Measurements from ENCODE around the gene COG3. TPM values are rescaled to one million over a fixed set of nuclear protein-coding genes. Genes with fewer than 3 reads are reported as not detected.

Gene COG3
- total RNA-seq, 1 experiment from 2014 or later, result 37.8 TPM

DNA sequence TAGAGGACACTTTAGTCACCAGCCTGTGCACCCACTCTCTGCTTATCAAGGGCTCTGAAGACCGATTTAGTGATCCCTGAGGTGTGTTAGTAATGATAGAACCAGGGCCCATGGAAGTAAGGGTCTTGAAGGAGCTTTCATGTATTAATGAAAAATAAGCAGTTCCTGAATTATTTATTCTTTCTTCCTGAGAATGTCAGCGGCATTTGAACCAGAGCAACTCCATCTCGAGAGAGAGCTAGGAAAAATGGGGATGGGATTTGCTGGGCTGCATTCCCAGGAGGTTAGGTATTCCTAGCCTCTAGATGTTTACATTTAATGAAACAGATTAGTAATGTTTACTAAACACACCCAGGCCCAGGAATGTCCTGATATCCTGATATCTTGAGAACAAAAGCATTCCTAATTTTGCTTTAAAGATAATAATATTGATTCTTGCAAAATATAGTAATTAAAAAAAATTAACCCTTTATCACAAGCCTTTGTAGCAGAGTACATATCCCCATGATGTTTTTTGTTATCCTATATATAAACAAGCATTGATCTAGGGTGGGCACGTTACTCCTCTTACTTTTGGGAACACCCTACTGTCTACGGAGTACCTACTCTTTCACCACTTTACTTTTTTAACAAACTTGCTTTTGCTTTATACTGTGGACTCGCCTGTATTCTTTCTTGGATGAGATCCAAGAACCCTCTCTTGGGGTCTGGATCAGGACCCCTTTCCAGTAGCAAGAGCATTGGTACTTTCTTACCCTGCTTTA, 63.1 kb downstream of the COG3 start:
- no peak for DNase-seq (ENCODE audit: low read depth, low spot score)
- in situ Hi-C loops (cut with HindIII; ENCODE audit: low pct_unique_long_range_greater_than_20kb, low sequenced_read_pairs), result no loop called here

DNA sequence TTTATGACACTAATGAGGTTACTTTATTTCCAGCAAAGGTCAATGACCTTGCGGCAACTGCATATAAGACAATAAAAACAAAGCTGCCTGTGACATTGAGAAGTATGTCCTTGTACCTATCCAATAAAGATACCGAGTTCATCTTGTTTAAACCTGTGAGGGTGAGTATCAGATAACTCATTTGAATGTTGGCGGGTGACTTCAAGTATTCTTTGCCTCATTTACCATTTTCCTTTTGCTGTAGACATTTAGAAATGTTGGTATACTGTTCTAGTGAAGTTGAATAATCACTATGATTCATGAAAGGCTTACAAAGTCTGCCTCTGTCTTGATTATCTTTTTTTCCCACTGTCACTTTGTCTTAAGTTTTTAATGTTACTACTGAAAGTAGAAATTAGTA, 65.0 kb downstream of the COG3 start:
- DNase-seq (ENCODE audit: low read depth, low spot score), result no peak
- in situ Hi-C loops (cut with HindIII; ENCODE audit: low pct_unique_long_range_greater_than_20kb, low sequenced_read_pairs), result no loop called here

DNA sequence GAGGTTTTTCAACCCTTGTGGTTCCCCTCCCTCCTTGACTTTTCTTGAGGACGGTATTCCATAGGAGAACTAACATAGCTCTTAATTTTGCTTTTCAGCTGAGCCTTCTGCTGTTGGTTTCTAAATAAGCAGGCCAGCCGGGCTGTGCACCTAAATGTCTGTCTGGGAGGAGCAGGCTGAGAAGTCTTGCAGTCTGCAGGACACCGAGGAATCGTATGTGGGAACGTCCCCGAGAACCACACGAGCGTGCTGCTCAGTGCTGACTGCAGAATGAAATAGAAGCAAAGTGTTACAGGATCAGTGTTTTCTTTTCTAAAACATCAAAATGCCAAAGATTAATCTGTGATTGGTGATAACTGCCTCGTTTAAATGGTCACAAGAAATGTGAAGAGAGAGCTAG, 69.9 kb downstream of the COG3 start:
- DNase-seq (ENCODE audit: low read depth, low spot score), result no peak
- in situ Hi-C loops (cut with HindIII; ENCODE audit: low pct_unique_long_range_greater_than_20kb, low sequenced_read_pairs), result no loop called here

DNA sequence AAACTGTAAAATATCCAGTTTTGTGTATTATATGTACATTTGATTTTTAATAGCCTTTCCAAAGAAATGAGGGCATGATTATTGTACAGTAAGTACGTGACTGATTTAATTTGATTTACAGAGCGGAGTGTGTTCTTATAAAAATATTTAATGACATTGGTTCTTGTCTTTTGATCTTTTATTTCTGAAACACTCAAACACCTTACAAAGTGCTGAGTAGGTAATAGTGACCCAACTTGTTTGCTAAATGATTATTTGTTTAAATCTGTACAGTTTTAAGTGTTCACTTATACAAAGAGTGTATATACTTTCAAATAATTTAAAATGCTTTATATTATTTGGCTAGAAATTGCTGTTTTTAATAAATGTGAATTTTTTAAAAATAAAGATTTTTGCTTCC, 71.5 kb downstream of the COG3 start:
- in situ Hi-C loops (cut with HindIII; ENCODE audit: low pct_unique_long_range_greater_than_20kb, low sequenced_read_pairs), result no loop called here

DNA sequence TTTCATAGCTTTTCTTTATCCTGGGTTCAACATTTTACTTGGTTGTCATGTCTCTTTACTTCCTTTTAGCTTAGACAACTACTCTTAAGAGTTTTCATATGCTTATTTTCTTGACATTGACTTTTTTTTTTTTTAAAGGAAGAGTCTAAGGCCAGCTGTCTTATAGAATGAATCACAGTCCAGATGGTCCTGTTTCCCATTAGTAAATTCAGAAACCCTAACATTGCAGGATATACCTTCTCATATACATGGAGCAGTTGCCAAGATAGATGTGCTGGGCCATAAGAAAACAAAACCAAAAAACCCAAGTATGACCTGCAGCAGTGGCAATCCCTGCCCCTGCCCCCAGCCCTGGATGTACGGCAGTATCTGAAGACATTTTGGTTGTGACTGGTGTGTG, 72.8 kb downstream of the COG3 start:
- in situ Hi-C loops (cut with HindIII; ENCODE audit: low pct_unique_long_range_greater_than_20kb, low sequenced_read_pairs), result no loop called here
- no peak for DNase-seq (ENCODE audit: low read depth, low spot score)

More for the DNA sequence above, 71.5 kb downstream of the COG3 start:
- no peak for DNase-seq (ENCODE audit: low read depth, low spot score)

DNA sequence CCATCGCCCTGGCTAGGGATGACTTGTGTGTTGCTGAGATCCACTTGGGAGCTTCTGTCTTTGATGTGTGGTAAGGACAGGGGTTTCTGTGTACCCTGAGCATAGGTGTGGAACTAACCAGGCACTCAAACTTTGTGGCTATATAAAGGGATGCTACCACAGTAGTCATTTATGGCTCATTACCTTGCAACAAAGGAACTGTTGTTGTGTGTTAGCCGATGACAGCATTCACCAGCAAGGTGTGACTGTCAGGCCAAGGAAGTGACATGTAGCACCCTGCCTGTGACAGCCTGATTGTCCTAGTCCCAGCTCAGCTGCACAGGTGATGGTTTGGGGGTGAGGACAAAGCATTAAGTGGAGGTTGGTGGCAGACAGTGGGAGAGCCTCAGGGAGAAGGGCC, 73.6 kb downstream of the COG3 start:
- in situ Hi-C loops (cut with HindIII; ENCODE audit: low pct_unique_long_range_greater_than_20kb, low sequenced_read_pairs), result no loop called here
- DNase-seq (ENCODE audit: low read depth, low spot score), result no peak

DNA sequence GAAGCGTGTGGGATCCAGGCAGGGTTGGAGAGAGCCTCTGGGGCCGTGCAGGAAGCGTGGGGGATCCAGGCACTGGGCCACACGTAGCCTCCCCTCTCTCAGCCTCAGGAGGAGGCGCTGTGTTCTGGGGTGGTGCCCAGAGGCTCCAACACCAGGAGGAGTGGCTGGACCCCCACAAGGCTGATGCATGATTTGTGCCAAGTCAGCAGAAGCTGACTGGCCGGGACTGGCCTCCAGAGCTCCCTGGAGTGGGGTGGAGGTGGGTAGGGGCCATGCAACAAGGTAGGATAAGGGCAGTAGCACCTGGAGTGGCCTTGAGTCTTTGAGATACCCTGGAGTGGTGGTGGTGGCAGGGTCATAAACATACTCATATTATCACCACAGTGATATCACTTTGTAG, 75.5 kb downstream of the COG3 start:
- DNase-seq (ENCODE audit: low read depth, low spot score), result no peak
- in situ Hi-C loops (cut with HindIII; ENCODE audit: low pct_unique_long_range_greater_than_20kb, low sequenced_read_pairs), result no loop called here

DNA sequence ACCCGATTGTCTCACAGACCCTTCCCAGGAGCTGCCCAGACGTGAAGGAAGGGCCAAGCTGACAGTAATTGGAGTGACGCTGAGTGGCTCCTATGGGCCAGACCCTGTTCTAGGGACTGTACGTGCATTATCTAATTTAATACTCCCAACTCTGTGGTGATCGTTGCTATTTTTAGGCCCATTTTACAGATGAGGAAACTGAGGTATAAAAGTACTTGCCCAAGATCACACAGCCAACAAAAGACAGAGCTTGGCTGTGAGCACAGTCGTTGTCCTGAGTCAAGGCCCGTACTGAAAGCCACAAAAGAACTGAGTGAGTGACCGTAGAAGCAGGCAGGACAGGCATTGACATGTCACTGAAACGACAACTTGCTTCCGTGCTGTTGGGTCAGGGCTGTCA, 76.1 kb downstream of the COG3 start:
- DNase-seq (ENCODE audit: low read depth, low spot score), result no peak
- in situ Hi-C loops (cut with HindIII; ENCODE audit: low pct_unique_long_range_greater_than_20kb, low sequenced_read_pairs), result no loop called here

DNA sequence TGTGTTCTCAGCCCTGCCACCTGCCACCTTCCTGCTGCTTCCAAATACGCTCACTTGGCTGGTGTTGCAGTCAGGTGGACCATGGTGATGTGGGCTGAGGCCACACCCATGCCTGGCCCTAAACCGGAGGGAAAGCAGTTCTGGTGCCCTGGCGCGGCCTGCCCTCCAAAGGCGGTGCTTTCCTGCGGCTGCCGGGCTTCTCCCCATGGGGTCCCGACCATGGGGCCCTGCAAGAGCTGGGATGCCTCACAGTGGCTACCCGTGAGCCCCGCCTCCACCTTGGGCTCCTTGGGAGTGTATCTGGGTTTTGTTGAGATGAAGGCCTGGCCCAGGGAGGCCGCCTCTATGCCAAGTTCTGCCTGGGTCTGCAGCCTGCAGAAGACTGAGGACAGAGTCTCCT, 77.1 kb downstream of the COG3 start:
- in situ Hi-C loops (cut with HindIII; ENCODE audit: low pct_unique_long_range_greater_than_20kb, low sequenced_read_pairs), result no loop called here
- DNase-seq (ENCODE audit: low read depth, low spot score), result no peak

DNA sequence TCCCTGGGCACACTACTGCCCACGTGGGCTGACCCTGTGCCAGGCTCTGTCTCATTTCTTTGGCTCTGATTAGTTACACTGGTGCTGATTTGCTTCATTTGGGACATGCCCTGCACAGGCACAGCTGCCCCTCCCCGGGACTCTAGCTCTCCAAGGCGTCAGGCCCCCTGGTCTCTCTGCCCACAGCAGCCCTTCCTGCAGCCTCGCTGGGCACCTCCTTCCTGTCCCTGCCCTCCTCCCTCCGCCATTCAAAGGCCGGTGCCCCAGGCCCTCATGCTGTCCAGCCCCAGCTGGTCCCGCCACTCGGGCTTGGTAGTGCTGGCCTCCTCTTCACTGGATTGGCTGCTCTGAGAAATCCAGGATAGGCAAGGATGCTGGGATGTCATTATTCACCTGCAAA, 77.7 kb downstream of the COG3 start:
- no peak for DNase-seq (ENCODE audit: low read depth, low spot score)
- in situ Hi-C loops (cut with HindIII; ENCODE audit: low pct_unique_long_range_greater_than_20kb, low sequenced_read_pairs), result no loop called here

DNA sequence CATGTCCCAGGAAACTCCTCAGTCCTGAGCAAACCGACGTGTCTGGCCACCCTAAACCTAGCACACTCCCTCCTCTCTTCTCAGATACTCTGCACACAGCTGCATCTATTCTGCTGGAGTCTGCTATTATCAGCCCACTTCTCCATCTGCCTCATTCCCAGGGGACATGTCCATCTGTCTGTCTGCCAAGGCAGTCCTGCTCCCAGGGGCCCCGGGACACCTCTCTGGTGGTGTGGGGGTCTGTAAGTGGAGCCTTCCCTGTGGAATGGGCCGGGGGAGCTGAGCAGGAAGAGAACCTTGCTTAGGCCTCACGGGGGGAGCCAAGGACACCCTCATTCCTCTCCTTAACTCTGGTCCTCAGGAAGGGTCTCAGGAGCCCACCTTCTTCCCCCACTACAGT, 78.1 kb downstream of the COG3 start:
- in situ Hi-C loops (cut with HindIII; ENCODE audit: low pct_unique_long_range_greater_than_20kb, low sequenced_read_pairs), result no loop called here

DNA sequence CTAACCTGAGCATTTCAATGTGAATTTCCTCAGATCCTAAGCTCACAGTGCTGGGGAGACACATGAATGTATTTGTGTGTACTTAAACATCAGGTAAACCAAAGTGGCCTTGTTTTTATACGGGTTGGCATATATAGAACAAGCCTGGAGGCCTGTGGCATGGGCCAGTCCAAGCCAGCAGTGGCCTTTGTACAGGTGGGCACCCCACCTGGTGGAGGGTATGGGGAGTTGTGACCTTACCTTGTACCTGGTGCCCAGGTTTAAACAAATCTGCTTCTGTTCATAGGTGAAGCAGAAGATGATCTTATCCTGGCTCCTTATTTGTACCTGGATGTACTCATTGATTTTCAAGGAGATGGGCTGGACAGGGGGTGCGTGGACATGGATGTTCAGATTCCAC, 79.8 kb downstream of the COG3 start:
- in situ Hi-C loops (cut with HindIII; ENCODE audit: low pct_unique_long_range_greater_than_20kb, low sequenced_read_pairs), result no loop called here
- DNase-seq (ENCODE audit: low read depth, low spot score), result no peak

More for the DNA sequence above, 78.1 kb downstream of the COG3 start:
- no peak for DNase-seq (ENCODE audit: low read depth, low spot score)

DNA sequence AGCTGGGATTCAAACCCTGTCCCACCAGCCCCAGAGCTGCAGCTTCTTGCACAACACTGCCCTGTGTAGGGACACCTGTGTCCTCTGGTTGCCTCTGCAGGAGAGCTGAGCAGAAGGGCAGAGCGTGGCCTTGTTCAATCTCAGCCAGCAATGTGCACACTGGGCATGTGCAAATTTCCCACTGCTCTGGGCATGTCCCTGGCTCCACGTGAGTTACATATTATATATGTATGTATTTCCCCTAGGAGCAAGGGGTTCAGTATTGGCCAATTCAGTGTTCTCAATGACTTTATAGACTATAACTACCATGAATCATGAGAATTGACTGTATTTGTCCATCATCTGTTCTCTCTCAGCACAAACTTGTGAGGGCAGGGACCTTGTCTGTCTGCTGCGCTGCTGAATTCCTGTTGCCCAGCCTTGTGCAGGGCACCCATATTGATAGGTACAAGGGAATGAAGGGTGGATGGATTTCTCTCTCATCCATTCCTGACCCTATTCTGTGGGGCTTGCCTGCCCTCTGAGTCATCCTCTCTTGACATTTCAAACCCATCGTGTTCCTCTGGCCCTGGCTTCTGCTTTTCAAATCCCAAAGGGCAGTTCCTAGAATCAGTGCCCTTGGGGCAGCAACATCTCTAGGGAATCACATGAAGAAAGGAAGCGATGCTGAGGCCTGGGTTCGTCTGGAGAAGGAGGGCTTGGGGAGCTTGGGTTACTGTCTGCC, 81.1 kb downstream of the COG3 start:
- DNase-seq (ENCODE audit: low read depth, low spot score), result peak; percentile 59

DNA sequence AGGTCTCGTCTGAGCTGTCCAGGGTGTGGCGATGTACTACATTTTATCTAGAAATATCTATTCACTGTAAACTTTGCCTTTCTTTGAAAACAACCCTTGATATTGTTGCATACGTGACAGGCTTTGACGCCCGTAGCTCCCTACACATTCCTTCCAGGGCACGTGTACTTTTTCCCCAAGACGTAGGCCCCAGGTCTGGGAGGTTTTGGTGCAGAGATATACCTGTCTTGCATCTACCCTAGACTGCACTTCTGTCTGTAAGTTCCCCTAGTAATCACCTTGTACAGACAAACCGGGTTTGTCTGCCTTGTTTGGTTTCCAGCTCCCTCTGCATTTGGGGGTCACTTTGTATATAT, 81.6 kb downstream of the COG3 start:
- in situ Hi-C loops (cut with HindIII; ENCODE audit: low pct_unique_long_range_greater_than_20kb, low sequenced_read_pairs), result no loop called here
- no peak for DNase-seq (ENCODE audit: low read depth, low spot score)

More for the DNA sequence above, 81.1 kb downstream of the COG3 start:
- in situ Hi-C loops (cut with HindIII; ENCODE audit: low pct_unique_long_range_greater_than_20kb, low sequenced_read_pairs), result no loop called here

DNA sequence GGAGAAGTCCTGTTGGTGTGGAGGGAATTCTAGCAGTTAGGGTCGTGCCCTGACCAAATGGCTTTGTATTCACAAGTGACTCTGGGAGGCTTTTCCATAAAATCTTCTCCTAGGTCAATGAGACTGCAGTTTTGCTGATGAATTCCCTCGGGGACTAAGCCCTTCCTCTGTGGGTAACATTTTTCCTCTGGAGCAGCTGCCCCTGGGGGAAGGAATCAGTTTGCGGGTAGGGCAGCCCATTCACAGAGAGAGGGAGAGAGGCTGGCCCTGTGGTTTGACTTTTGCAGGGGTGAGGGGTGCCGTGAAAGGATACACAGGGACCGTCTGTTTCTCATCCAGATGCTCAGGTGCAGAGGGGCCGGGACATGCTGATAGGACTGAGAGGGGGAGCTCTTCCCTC, 83.5 kb downstream of the COG3 start:
- DNase-seq (ENCODE audit: low read depth, low spot score), result peak; percentile 23
- in situ Hi-C loops (cut with HindIII; ENCODE audit: low pct_unique_long_range_greater_than_20kb, low sequenced_read_pairs), result no loop called here

DNA sequence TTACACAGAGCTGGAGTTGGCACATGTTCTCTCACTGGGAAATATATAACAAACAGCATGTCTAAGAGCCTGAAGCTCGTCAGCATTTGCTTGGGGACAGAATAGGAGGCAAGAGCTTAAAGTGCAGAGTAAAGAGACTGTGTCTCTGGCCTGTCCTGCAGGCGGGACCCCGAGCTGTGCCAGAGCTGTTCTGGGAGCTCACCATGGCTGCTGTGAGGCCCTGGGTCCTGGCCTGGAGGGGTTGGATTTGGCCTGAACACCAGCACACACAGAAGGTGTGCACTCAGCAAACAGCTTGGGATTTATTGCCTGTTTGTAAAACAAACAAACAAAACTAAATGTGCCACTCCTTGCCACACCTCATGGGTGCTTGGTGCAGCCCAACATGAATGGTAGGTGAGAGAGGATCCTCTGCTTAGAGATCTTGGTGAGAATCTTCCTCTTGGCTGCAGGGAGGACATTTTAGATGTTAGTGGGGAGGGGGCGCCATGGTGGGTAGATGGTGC, 89.9 kb downstream of the COG3 start:
- DNase-seq (ENCODE audit: low read depth, low spot score), result no peak
- in situ Hi-C loops (cut with HindIII; ENCODE audit: low pct_unique_long_range_greater_than_20kb, low sequenced_read_pairs), result no loop called here

DNA sequence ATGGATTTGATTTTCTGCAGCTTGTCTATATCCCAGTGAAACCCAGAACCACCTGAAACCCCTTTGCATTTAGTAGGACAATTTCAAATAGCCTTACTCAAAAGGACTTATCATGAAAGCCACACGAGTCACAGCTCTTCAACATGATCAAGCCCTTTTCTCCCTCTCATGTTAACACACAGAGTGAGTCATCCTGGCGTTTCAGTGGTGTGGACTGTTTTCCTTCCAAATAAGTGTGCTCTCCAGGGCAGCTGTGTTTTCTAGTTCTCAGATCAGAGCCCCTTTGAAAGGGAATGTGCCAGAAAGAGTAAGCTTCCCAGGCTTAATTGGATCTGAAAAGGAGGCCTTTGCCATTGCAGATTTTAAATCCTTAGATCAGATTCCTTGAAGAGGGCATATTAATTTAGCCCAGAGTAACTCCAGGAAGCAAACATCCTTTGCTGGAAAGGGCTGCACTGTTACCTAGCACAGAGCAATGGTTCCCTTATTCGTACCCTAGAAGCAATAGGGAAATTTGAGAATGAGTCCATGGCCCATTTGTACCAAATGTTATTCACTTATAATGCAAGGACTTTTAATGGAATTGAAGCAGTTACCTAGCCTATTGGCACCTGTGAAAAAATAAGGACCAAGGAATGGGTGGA, 99.5 kb downstream of the COG3 start:
- in situ Hi-C loops (cut with HindIII; ENCODE audit: low pct_unique_long_range_greater_than_20kb, low sequenced_read_pairs), result no loop called here
- no peak for DNase-seq (ENCODE audit: low read depth, low spot score)

DNA sequence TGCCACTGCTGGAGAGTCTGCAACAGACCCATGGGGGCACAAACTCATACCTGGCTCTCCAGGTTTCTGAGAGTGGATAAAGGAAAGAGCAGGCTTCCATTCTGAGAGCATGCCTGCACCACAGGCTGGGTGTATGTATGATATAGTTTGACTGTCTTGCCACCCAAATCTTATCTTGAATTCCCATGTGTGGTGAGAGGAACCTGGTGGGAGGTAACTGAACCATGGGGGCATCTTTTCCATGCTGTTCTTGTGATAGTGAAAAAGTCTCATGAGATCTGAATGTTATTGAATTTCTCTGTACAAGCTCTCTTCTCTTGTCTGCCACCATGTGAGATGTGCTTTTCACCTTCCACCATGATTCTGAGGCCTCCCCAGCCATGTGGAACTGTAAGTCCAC, 100.6 kb downstream of the COG3 start:
- in situ Hi-C loops (cut with HindIII; ENCODE audit: low pct_unique_long_range_greater_than_20kb, low sequenced_read_pairs), result no loop called here
- DNase-seq (ENCODE audit: low read depth, low spot score), result no peak

Data from SK-MEL-5 (cell line).